ENCODE data around the gene APOB.

The APOB gene

GRCh38 chr2:20972792-20973565, 70.9 kb downstream of the APOB start:
- H3K27me3 ChIP-seq: no peaks in the 10 kb centered on the region
- no peak for TF ChIP-seq Cebpa-rat (IDR thresholded peaks at IDR 0.05)
- H3K9ac ChIP-seq: no peak overlapping the region
- no peak overlapping the region for H3K4me3 ChIP-seq
- peaks cover 19 to 35% (median 28%) of the 10 kb centered on the region in 10 experiments for H3K4me1 ChIP-seq
- no peak overlapping the region for H3K4me2 ChIP-seq
- H3K9me3 ChIP-seq (replicated peaks in 1 of 11): no peaks in the 10 kb centered on the region
- no peaks in the 10 kb centered on the region for H4K20me1 ChIP-seq
- no peak overlapping the region for H3K27ac ChIP-seq
- no peaks in the 10 kb centered on the region for H3K36me3 ChIP-seq

GRCh38 chr2:20972110-20972509, 71.8 kb downstream of the APOB start:
- Histone ChIP-seq H3K4me2 (no peak overlapping the region), H3K9ac (no peak overlapping the region), H3K36me3 (no peaks in the 10 kb centered on the region), H3K27ac (no peak overlapping the region), H3K4me1 (peaks cover 14 to 26% (median 22%) of the 10 kb centered on the region in 10 experiments), H4K20me1 (no peaks in the 10 kb centered on the region), H3K9me3 (replicated peaks in 1 of 11) (no peaks in the 10 kb centered on the region), H3K4me3 (no peak overlapping the region), H3K27me3 (no peaks in the 10 kb centered on the region)
- no peak for TF ChIP-seq Cebpa-rat (IDR thresholded peaks at IDR 0.05)

DNA sequence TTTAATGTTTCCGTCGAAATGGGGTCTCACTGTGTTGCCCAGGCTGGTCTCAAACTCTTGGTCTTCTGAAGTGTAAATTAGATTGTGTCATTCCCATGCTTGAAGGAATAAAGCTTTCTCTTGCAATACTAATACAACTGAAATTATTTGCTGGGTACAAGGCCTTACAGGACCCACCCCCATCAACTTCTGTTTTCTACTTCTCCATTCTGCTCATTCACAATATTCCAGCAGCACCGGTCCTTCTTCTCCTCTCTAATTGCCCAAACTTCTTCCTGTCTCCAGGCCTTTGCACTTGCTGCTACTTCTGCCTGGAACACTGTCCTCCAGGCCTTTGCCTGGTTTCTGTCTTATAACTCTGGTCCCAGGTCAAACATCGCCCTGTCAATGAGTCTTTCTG, 73.8 kb downstream of the APOB start:
- TF ChIP-seq Cebpa-rat (IDR thresholded peaks at IDR 0.05): no peak
- Histone ChIP-seq H3K4me1 (peaks cover 0 to 12% (median 6%) of the 10 kb centered on the region in 10 experiments; a peak in 12 of 20 replicates), H4K20me1 (no peaks in the 10 kb centered on the region), H3K9me3 (replicated peaks in 1 of 11) (no peaks in the 10 kb centered on the region), H3K9ac (no peak overlapping the region), H3K4me2 (peak overlapping the region in 2 of 11 experiments; percentile 30 to 44; a peak in 2 of 22 replicates), H3K27ac (no peak overlapping the region), H3K27me3 (no peaks in the 10 kb centered on the region), H3K36me3 (no peaks in the 10 kb centered on the region), H3K4me3 (no peak overlapping the region)

DNA sequence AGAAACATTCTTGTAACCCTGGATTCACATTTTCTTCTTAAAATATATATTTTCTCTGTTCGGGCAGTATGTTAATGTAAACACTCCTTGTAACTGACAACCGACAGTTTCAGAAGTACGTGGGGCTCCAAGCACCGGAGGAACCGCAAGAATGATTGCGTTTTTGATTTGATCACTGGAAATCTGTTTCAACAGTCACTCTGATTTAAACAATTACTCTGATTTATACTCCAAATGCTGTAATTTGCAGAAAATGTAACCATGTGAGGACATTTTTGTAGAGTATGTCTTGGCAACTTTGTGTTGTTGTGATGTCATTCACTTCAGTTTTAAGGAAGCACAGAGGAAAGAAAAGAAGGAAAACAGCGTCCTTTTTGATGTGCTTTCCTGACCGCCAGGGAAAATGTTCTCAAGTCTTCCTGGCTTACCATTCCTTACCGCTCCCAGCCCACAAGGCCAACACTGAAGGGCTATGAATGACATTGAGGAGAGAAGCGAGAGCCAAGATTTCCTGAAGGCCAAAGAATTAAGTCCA, 77.7 kb downstream of the APOB start:
- no peaks in the 10 kb centered on the region for H4K20me1 ChIP-seq
- TF ChIP-seq Cebpa-rat (IDR thresholded peaks at IDR 0.05): no peak
- H3K36me3 ChIP-seq: no peaks in the 10 kb centered on the region
- 0 out of 22 replicates have a peak, but pooled peaks cover 0 to 1% (median 0%) of the 10 kb centered on the region in 11 experiments for H3K9me3 ChIP-seq (replicated peaks in 1 of 11)
- H3K4me2 ChIP-seq: no peak overlapping the region; a peak in 1 of 22 replicates
- H3K4me1 ChIP-seq: peaks cover 16 to 27% (median 21%) of the 10 kb centered on the region in 10 experiments
- H3K27ac ChIP-seq: no peak overlapping the region
- H3K9ac ChIP-seq: no peak overlapping the region
- H3K27me3 ChIP-seq: no peaks in the 10 kb centered on the region
- H3K4me3 ChIP-seq: no peak overlapping the region

GRCh38 chr2:20965221-20965620, 78.7 kb downstream of the APOB start:
- Histone ChIP-seq H3K4me1 (peaks cover 16 to 26% (median 22%) of the 10 kb centered on the region in 10 experiments), H4K20me1 (no peaks in the 10 kb centered on the region), H3K4me2 (peak overlapping the region in 4 of 11 experiments; percentile 15 to 73 (median 22); a peak in 4 of 22 replicates), H3K4me3 (no peak overlapping the region), H3K27ac (no peak overlapping the region), H3K9ac (no peak overlapping the region), H3K27me3 (no peaks in the 10 kb centered on the region), H3K36me3 (no peaks in the 10 kb centered on the region), H3K9me3 (replicated peaks in 1 of 11) (0 out of 22 replicates have a peak, but pooled peaks cover 0 to 5% (median 0%) of the 10 kb centered on the region in 11 experiments)
- TF ChIP-seq Cebpa-rat (IDR thresholded peaks at IDR 0.05): no peak

GRCh38 chr2:20963867-20964266, 80.0 kb downstream of the APOB start:
- TF ChIP-seq Cebpa-rat (IDR thresholded peaks at IDR 0.05): no peak
- Histone ChIP-seq H3K9ac (no peak overlapping the region), H3K4me1 (peaks cover 14 to 35% (median 17%) of the 10 kb centered on the region in 10 experiments), H3K27me3 (no peaks in the 10 kb centered on the region), H3K36me3 (no peaks in the 10 kb centered on the region), H3K27ac (0 out of 22 replicates have a peak overlapping the region, but pooled peaks of 1 of the 11 experiments have one; percentile 36), H3K4me3 (peak overlapping the region in 1 of 10 experiments; percentile 10; a peak in 1 of 20 replicates), H4K20me1 (no peaks in the 10 kb centered on the region), H3K9me3 (replicated peaks in 1 of 11) (0 out of 22 replicates have a peak, but pooled peaks cover 0 to 5% (median 0%) of the 10 kb centered on the region in 11 experiments), H3K4me2 (peak overlapping the region in 10 of 11 experiments; percentile 1 to 82 (median 72); a peak in 20 of 22 replicates)

DNA sequence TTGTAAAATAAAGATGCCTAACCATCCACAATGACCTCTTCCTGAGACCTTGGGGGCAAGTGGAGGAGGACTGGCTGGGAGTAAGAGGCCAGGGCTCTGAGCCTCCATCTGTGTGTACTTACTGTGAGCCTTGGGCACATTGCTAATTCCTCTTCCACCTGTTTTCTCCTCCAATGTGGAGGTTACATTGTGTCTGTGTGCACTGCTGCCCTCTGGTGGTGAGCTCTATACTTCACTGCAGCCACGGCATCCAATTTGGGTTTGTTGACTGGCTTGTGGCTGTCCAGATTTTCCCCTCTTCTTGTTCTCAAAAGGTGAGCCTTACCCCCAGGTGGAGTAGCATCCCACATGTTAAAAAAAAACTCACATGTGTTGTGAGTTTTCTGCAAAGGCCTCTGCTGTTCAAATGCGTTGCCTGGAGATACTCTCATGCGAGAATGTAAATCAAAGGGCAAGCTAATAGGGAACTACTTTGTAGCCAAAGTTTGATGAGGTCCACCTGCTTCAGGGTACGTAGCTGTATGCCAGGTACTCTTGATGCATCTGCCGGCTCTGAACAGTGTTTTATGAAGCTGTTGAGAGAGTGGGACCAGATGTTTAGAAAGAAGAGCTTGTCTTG, 80.8 kb downstream of the APOB start:
- H3K27ac ChIP-seq: no peak overlapping the region
- H3K27me3 ChIP-seq: no peaks in the 10 kb centered on the region
- no peaks in the 10 kb centered on the region for H4K20me1 ChIP-seq
- no peaks in the 10 kb centered on the region for H3K36me3 ChIP-seq
- peaks cover 14 to 35% (median 17%) of the 10 kb centered on the region in 10 experiments for H3K4me1 ChIP-seq
- TF ChIP-seq Cebpa-rat (IDR thresholded peaks at IDR 0.05): no peak
- no peak overlapping the region for H3K9ac ChIP-seq
- 0 out of 22 replicates have a peak, but pooled peaks cover 0 to 5% (median 0%) of the 10 kb centered on the region in 11 experiments for H3K9me3 ChIP-seq (replicated peaks in 1 of 11)
- H3K4me2 ChIP-seq: peak overlapping the region; percentile 1 to 82 (median 70)
- H3K4me3 ChIP-seq: no peak overlapping the region

- no peak for TF ChIP-seq Cebpa-rat (IDR thresholded peaks at IDR 0.05)
- Histone ChIP-seq H3K27me3 (no peaks in the 10 kb centered on the region), H3K4me3 (no peak overlapping the region), H3K9ac (no peak overlapping the region), H3K36me3 (no peaks in the 10 kb centered on the region), H3K4me2 (no peak overlapping the region), H3K27ac (no peak overlapping the region), H3K4me1 (peaks cover 14 to 35% (median 17%) of the 10 kb centered on the region in 10 experiments), H3K9me3 (replicated peaks in 1 of 11) (0 out of 22 replicates have a peak, but pooled peaks cover 0 to 5% (median 0%) of the 10 kb centered on the region in 11 experiments), H4K20me1 (no peaks in the 10 kb centered on the region)
These were observed 82.0 kb downstream of the APOB start for GRCh38 chr2:20961858-20962257.

DNA sequence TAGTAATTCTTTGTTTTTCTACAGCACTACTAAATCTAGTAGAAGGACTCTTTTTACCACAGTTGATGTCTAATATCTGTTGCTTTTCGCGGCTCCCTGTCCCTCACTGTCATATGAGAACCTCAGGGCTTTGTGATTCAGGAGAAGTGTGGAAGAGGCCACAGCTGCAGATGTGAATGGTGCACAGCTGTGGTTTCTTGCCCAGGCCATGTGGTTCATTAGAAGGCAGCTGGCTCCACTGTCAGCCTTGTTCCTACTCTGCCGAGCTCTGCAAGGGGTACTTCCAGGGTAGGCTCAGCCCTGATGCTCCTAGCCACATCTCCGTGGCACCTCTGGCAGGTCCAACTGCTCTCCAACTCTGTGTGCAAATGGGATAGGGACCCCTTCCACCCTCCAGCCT, 83.9 kb downstream of the APOB start:
- Histone ChIP-seq H3K27ac (no peak overlapping the region), H3K9ac (no peak overlapping the region), H3K4me3 (no peak overlapping the region), H3K36me3 (no peaks in the 10 kb centered on the region), H4K20me1 (no peaks in the 10 kb centered on the region), H3K4me2 (peak overlapping the region in 5 of 11 experiments; percentile 8 to 55 (median 27); a peak in 6 of 22 replicates), H3K4me1 (peaks cover 14 to 34% (median 17%) of the 10 kb centered on the region in 10 experiments), H3K9me3 (replicated peaks in 1 of 11) (0 out of 22 replicates have a peak, but pooled peaks cover 0 to 5% (median 0%) of the 10 kb centered on the region in 11 experiments), H3K27me3 (no peaks in the 10 kb centered on the region)
- TF ChIP-seq Cebpa-rat (IDR thresholded peaks at IDR 0.05): no peak

All from BLaER1 treated with 17β-estradiol and CSF1 and Interleukin-3, amounts not matched to agents 10 nM and 100 nM (cell line).